HS-27A (cell line): Measurements from ENCODE around the gene MX1.

Experiments used
- DNase-seq: peaks from one replicate; pipeline ENCODE4 v3.0.0-alpha.2; 2012; ENCODE audit warnings: low read depth, missing footprints

Gene MX1

GRCh38 chr21:41425954-41426675 is at the start of gene MX1:
Gene MX1 (plus strand): TSS chr21:41426239. CDS start chr21:41432071, 5,832 bp downstream.
- no peak for DNase-seq

GRCh38 chr21:41377715-41378114 is 48.3 kb upstream of the MX1 start:
- no peak for DNase-seq

- no peak for DNase-seq
Observed at GRCh38 chr21:41378849-41379248, 47.2 kb upstream of the MX1 start.

GRCh38 chr21:41379901-41380300 is 46.1 kb upstream of the MX1 start:
- no peak for DNase-seq

- DNase-seq: no peak
Observed at GRCh38 chr21:41381731-41382130, 44.3 kb upstream of the MX1 start.

- no peak for DNase-seq
Observed at GRCh38 chr21:41387042-41387819, 38.8 kb upstream of the MX1 start.

GRCh38 chr21:41387824-41388223 is 38.2 kb upstream of the MX1 start:
- DNase-seq: no peak

- no peak for DNase-seq
Observed at GRCh38 chr21:41388259-41388658, 37.8 kb upstream of the MX1 start.

GRCh38 chr21:41390043-41390639 is 35.9 kb upstream of the MX1 start:
- no peak for DNase-seq

GRCh38 chr21:41393876-41394465 is 32.1 kb upstream of the MX1 start:
- DNase-seq: no peak

GRCh38 chr21:41396558-41397075 is 29.4 kb upstream of the MX1 start:
- DNase-seq: no peak

GRCh38 chr21:41397471-41397891 is 28.6 kb upstream of the MX1 start:
- no peak for DNase-seq

GRCh38 chr21:41398251-41398650 is 27.8 kb upstream of the MX1 start:
- no peak for DNase-seq

GRCh38 chr21:41398831-41399230 is 27.2 kb upstream of the MX1 start:
- no peak for DNase-seq

GRCh38 chr21:41399246-41399800 is 26.7 kb upstream of the MX1 start:
- no peak for DNase-seq

- DNase-seq: no peak
Observed at GRCh38 chr21:41402231-41402630, 23.8 kb upstream of the MX1 start.

- no peak for DNase-seq
Observed at GRCh38 chr21:41402796-41403195, 23.2 kb upstream of the MX1 start.

GRCh38 chr21:41403331-41403730 is 22.7 kb upstream of the MX1 start:
- no peak for DNase-seq

GRCh38 chr21:41403966-41404365 is 22.1 kb upstream of the MX1 start:
- no peak for DNase-seq

- DNase-seq: no peak
Observed at GRCh38 chr21:41405321-41405720, 20.7 kb upstream of the MX1 start.

GRCh38 chr21:41406340-41406739 is 19.7 kb upstream of the MX1 start:
- DNase-seq: no peak
